Effector memory CD8-positive, alpha-beta T cell (primary cell): Measurements from ENCODE around the gene APOA4.

Source experiments
- ATAC-seq: fragments of 150-1000 bp; cut with Tn5 transposase; replicated peaks from 2 replicates; pipeline ENCODE4 v1.10.0; 2021; ENCODE audit warnings: mild to moderate bottlenecking, moderate library complexity
- DNase-seq, 3 experiments: peaks; one replicate each; pipeline ENCODE4 v3.0.0; 2021
- H3K27ac Mint-ChIP-seq, 2 donors: one replicate each; pipeline ENCODE4 v1.8.0; 2022; ENCODE audit warnings: mild to moderate bottlenecking in 2 of 2, mixed read lengths in 2 of 2, moderate library complexity in 2 of 2
- H3K27me3 Mint-ChIP-seq, 2 donors: one replicate each; pipeline ENCODE4 v1.8.0; 2022; ENCODE audit warnings: mixed read lengths in 2 of 2
- H3K36me3 Mint-ChIP-seq: one replicate; pipeline ENCODE4 v1.8.0; 2022; ENCODE audit warnings: mild to moderate bottlenecking, moderate library complexity, mixed read lengths; ENCODE audit not compliant: insufficient read depth
- H3K4me1 Mint-ChIP-seq, 2 donors: one replicate each; pipeline ENCODE4 v1.8.0; 2022; ENCODE audit warnings: low read depth in 2 of 2, mixed read lengths in 2 of 2
- H3K4me3 Mint-ChIP-seq, 2 donors: one replicate each; pipeline ENCODE4 v1.8.0; 2022; ENCODE audit warnings: mild to moderate bottlenecking in 2 of 2, mixed read lengths in 2 of 2, moderate library complexity in 2 of 2
- H3K9me3 Mint-ChIP-seq, 2 donors: one replicate each; pipeline ENCODE4 v1.8.0; 2022; ENCODE audit warnings: mixed read lengths in 2 of 2

APOA4 gene

GRCh38 chr11:116786326-116786725 is 36.8 kb downstream of the APOA4 start:
- Mint-ChIP-seq H3K27me3 (peaks cover 0 to 6% of the 10 kb centered on the region in 2 donors), H3K4me1 (peaks cover 41 to 43% of the 10 kb centered on the region in 2 donors), H3K4me3 (peak overlapping the region; percentile 95 to 97), H3K36me3 (peaks cover 71% of the 10 kb centered on the region), H3K9me3 (no peaks in the 10 kb centered on the region), H3K27ac (peak overlapping the region; percentile 99)
- ATAC-seq = no peak
- DNase-seq = no peak

- H3K36me3 Mint-ChIP-seq = peaks cover 85% of the 10 kb centered on the region
- H3K9me3 Mint-ChIP-seq = no peaks in the 10 kb centered on the region
- no peaks in the 10 kb centered on the region for H3K27me3 Mint-ChIP-seq
- H3K4me1 Mint-ChIP-seq = peaks cover 23 to 24% of the 10 kb centered on the region in 2 donors
- ATAC-seq (peak; percentile 43), DNase-seq (no peak)
- peak overlapping the region in 1 of 2 donors; percentile 68 for H3K27ac Mint-ChIP-seq
- no peak overlapping the region for H3K4me3 Mint-ChIP-seq
Observed at GRCh38 chr11:116782728-116783127, 40.4 kb downstream of the APOA4 start.

- H3K27ac Mint-ChIP-seq = peak overlapping the region in 1 of 2 donors; percentile 58
- H3K27me3 Mint-ChIP-seq = no peaks in the 10 kb centered on the region
- no peak overlapping the region for H3K4me3 Mint-ChIP-seq
- ATAC-seq (no peak), DNase-seq (no peak)
- H3K4me1 Mint-ChIP-seq = peaks cover 11 to 19% of the 10 kb centered on the region in 2 donors
- H3K36me3 Mint-ChIP-seq = peaks cover 77% of the 10 kb centered on the region
- no peaks in the 10 kb centered on the region for H3K9me3 Mint-ChIP-seq
Observed at GRCh38 chr11:116778556-116778955, 44.5 kb downstream of the APOA4 start.

- Mint-ChIP-seq H3K4me1 (peaks cover 8 to 18% of the 10 kb centered on the region in 2 donors), H3K27me3 (no peaks in the 10 kb centered on the region), H3K36me3 (peaks cover 77% of the 10 kb centered on the region), H3K9me3 (no peaks in the 10 kb centered on the region), H3K4me3 (no peak overlapping the region), H3K27ac (peak overlapping the region in 1 of 2 donors; percentile 20)
- DNase-seq = no peak
- ATAC-seq = no peak
Observed at GRCh38 chr11:116777056-116777455, 46.0 kb downstream of the APOA4 start.

- no peak overlapping the region for H3K4me3 Mint-ChIP-seq
- ATAC-seq (no peak), DNase-seq (no peak)
- H3K4me1 Mint-ChIP-seq = peaks cover 11 to 22% of the 10 kb centered on the region in 2 donors
- H3K9me3 Mint-ChIP-seq = no peaks in the 10 kb centered on the region
- H3K27ac Mint-ChIP-seq = no peak overlapping the region
- no peaks in the 10 kb centered on the region for H3K27me3 Mint-ChIP-seq
- H3K36me3 Mint-ChIP-seq = peaks cover 72% of the 10 kb centered on the region
Observed at GRCh38 chr11:116776522-116776984, 46.6 kb downstream of the APOA4 start.

- H3K27ac Mint-ChIP-seq = no peak overlapping the region
- peaks cover 12 to 20% of the 10 kb centered on the region in 2 donors for H3K4me1 Mint-ChIP-seq
- no peak for DNase-seq
- H3K9me3 Mint-ChIP-seq = no peaks in the 10 kb centered on the region
- peaks cover 66% of the 10 kb centered on the region for H3K36me3 Mint-ChIP-seq
- H3K27me3 Mint-ChIP-seq = no peaks in the 10 kb centered on the region
- no peak for ATAC-seq
- no peak overlapping the region for H3K4me3 Mint-ChIP-seq
Observed at GRCh38 chr11:116775975-116776374, 47.1 kb downstream of the APOA4 start.

GRCh38 chr11:116774661-116775060 is 48.4 kb downstream of the APOA4 start:
- Mint-ChIP-seq H3K9me3 (no peaks in the 10 kb centered on the region), H3K4me1 (peaks cover 14 to 26% of the 10 kb centered on the region in 2 donors), H3K27me3 (no peaks in the 10 kb centered on the region), H3K4me3 (peak overlapping the region in 1 of 2 donors; percentile 48), H3K27ac (peak overlapping the region in 1 of 2 donors; percentile 71), H3K36me3 (peaks cover 64% of the 10 kb centered on the region)
- DNase-seq (no peak), ATAC-seq (no peak)

GRCh38 chr11:116773203-116774097 is 49.7 kb downstream of the APOA4 start:
- Mint-ChIP-seq H3K36me3 (peaks cover 64% of the 10 kb centered on the region), H3K4me3 (peak overlapping the region; percentile 96 to 100), H3K4me1 (peaks cover 14 to 26% of the 10 kb centered on the region in 2 donors), H3K9me3 (no peaks in the 10 kb centered on the region), H3K27me3 (no peaks in the 10 kb centered on the region), H3K27ac (peak overlapping the region; percentile 97 to 98)
- DNase-seq (no peak), ATAC-seq (no peak)

- H3K9me3 Mint-ChIP-seq = no peaks in the 10 kb centered on the region
- H3K4me1 Mint-ChIP-seq = peaks cover 14 to 26% of the 10 kb centered on the region in 2 donors
- DNase-seq (peak; percentile 95 to 96 (median 96)), ATAC-seq (peak; percentile 95)
- no peaks in the 10 kb centered on the region for H3K27me3 Mint-ChIP-seq
- H3K4me3 Mint-ChIP-seq = peak within 1 kb of the TSS; percentile 96 to 100
- H3K36me3 Mint-ChIP-seq = peaks cover 59% of the 10 kb centered on the region
- peak within 1 kb of the TSS; percentile 97 to 98 for H3K27ac Mint-ChIP-seq
Observed at GRCh38 chr11:116772443-116773202, 50.5 kb downstream of the APOA4 start, which contains the start of gene BUD13. Gene BUD13 (minus strand): TSS chr11:116772987. CDS start chr11:116772964, 23 bp downstream.

GRCh38 chr11:116771935-116772334 is 51.2 kb downstream of the APOA4 start:
- H3K4me3 Mint-ChIP-seq = peak overlapping the region; percentile 96 to 100
- no peak for DNase-seq
- no peak for ATAC-seq
- peaks cover 14 to 26% of the 10 kb centered on the region in 2 donors for H3K4me1 Mint-ChIP-seq
- H3K36me3 Mint-ChIP-seq = peaks cover 57% of the 10 kb centered on the region
- peak overlapping the region; percentile 97 to 98 for H3K27ac Mint-ChIP-seq
- no peaks in the 10 kb centered on the region for H3K9me3 Mint-ChIP-seq
- no peaks in the 10 kb centered on the region for H3K27me3 Mint-ChIP-seq
